GM21619 (cell line): Measurements from ENCODE around the gene C10orf62.
A peak's percentile ranks its signal among the peaks of the same experiment; 100 is the strongest.
"Not testable (repeated sequence)": the region's sequence is repeated elsewhere in the genome, so short reads cannot be mapped to it uniquely, and the experiment has no call there.

Source experiments
- ATAC-seq: cut with Tn5 transposase; IDR thresholded peaks from one replicate; pipeline ENCODE4 v1.9.1; 2021; ENCODE audit not compliant: unreplicated experiment

C10orf62 gene

DNA sequence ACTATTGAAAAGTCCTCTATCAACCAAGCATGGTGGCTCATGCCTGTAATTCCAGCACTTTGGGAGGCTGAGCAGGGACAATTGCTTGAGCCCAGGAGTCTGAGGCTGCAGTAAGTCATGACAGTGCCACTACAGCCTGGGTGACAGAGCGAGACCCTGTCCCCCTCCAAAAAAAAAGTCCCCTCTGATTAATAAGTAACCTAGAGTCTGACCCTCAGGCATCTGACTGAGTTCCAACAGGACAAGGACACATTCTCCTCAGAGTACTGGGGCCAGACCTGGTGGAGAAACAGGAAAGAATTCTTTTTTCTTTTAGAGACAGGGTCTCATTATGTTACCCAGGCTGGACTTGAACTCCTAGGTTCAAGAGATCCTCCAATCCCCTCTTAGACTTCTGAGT lies 33.8 kb downstream of the C10orf62 start:
- no peak for ATAC-seq

- no peak for ATAC-seq
Observed at GRCh38 chr10:97627731-97628130, 38.2 kb downstream of the C10orf62 start.

DNA sequence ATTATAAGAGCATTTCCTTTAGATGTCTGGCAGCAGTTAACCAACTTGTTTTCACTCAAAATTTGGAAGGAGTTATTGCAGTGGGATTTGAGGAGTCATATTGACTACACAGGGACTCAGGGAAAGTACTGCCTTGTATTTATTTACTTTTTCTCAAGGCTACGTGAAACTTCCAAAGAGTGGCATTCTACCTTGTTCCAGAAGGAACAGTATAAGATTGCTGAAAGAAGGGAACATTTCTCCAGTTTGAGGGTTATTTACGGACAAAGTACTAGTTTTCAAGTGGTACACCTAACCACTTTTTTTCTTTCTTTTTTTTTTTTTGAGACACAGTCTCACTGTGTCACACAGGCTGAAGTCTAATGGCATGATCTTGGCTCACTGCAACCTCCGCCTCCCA lies 38.7 kb downstream of the C10orf62 start:
- no peak for ATAC-seq

DNA sequence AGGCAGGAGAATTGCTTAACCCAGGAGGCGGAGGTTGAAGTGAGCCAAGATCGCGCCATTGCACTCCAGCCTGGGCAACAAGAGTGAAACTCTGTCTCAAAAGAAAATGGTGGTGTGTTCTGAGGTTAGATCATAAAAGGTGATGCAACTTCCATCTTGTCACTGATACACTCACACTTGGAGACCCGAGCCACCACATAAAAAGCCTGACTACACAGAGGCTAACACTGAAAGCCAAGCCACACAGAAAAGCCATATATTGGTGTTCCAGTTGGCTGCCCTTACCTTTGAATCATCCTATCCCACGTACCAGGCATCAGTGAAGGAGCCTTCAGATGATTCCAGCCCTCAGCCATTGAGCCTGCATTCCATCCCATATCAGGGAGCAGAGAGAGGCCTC lies 39.8 kb downstream of the C10orf62 start:
- ATAC-seq = no peak

DNA sequence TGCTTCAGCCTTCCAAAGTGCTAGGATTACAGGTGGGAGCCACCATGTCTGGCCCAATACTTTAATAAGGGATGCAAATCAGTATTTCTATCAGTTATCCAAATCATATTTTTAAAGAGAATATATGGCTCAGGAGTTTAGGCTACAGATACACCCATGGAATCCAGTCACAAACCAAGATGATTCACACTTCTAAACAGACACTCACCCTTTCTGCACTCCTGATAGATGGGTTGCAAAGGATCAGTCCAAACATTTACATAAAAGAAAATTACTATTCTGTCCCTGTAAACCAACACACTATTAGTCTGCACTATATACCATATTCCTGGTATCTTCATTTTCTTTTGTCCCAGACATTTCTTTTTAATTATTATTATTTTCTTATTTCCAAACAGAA lies 41.6 kb downstream of the C10orf62 start:
- no peak for ATAC-seq

- peak; percentile 99 for ATAC-seq
Observed at GRCh38 chr10:97632949-97633884, 43.7 kb downstream of the C10orf62 start, which contains the start of gene MORN4. Gene MORN4 (minus strand): TSS chr10:97633500. CDS start chr10:97619653, 13,847 bp downstream.

- no peak for ATAC-seq
Observed at GRCh38 chr10:97633921-97634320, 44.4 kb downstream of the C10orf62 start.

- no peak for ATAC-seq
Observed at GRCh38 chr10:97635577-97635976, 46.1 kb downstream of the C10orf62 start.

DNA sequence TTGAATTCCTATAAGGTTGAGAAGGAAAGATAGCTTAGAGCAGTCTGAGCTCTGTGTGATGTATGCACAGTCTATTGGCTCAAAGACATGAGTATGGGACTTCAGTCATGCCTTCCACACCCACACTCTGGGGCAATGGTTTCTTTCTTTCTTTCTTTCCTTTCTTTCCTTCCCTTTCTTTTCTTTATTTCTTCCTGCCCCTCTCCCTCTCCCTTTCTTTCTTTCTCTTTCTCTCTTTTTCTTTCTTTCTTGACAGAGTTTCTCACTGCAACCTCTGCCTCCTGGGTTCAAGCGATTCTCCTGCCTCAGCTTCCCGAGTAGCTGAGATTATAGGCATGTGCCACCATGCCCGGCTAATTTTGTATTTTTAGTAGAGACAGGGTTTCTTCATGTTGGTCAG lies 49.6 kb downstream of the C10orf62 start:
- not testable (repeated sequence) for ATAC-seq

DNA sequence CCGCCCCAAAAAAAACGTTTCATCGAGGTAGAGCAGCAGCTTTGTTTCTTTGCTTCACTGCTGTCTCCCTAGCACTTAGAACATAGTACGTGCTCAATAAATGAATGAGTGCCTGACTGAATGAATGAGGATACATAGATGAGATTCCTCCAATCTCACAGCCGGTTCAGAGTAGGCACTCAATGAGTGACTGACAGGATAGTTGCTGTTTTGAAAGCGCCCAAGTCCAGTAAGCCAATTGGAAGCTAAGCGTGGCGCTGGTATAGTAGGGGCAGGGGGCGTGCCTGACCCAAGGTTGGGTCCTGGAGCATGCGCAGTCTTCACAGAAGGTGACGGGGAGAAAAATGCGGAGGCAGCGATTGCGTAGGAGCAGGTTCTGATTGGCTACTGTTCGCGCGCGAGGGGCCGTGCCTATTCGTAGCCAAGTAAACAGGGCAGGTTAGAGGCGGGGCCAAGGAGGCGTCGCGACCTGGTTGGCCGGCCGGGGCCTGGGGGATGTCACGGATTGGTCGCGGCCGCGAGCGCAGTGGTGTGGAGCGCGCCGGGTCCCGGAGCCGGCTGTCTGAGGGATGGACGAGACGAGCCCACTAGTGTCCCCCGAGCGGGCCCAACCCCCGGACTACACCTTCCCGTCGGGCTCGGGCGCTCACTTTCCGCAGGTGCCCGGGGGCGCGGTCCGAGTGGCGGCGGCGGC lies 50.8 kb downstream of the C10orf62 start, which contains the start of gene PI4K2A:
Gene PI4K2A, plus strand, starts transcription at position 498 of the 694 bp plus-strand sequence. Its CDS starts 72 bp downstream, at position 570.
- peak; percentile 95 for ATAC-seq
